NCI-H2081 (cell line): ENCODE measurements around the gene SSR4.

Source experiments
- DNase-seq, 2 experiments: peaks; one replicate each; lab custom pipeline; 2025; lab: John Stamatoyannopoulos, UW

The SSR4 gene

DNA sequence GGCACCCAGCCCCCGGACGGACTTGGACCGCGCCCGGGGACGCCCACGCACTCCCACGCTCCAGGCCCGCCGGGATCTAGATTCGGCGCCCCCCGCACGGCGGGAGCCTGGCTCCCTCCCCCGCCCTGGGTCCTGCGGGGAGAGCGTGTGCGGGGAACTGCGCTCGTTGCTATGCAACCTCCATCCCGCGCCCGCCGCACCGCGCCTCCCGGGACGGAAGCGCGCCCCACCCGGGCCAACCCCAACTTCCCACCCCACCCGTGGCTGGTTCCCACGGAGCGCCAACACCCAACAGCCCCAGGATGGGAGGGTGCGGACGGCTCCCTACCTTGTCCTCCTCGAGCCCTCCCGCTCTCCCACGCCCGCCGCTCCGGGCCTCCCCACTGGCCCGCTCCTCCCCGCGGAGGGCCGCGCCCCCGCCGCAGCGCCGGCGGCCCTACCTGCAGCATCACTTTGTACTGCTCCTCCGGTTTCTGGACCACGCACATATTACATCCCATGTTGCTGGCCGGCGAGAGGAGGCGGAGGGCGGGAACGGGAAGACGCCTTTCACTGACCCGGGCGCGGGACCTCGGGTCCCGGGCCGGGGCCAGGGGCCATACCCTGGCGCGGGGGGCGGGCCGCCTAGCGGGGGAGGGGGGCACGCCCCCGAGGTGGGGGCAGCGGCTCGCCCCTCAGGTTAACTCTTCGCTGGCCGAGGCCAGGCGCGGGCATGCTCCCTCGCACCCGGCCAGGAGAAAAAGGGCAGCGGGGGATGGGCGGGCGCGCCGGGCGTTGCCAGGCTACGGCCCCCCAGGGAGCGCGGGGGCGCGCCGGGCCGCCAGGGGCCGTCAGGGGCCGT, 35.6 kb downstream of the SSR4 start, which contains the start of gene PDZD4:
Gene PDZD4 (minus strand): TSS at position 746 of the 841 bp plus-strand sequence. CDS start 246 bp downstream, at position 500.
- no peak for DNase-seq

DNA sequence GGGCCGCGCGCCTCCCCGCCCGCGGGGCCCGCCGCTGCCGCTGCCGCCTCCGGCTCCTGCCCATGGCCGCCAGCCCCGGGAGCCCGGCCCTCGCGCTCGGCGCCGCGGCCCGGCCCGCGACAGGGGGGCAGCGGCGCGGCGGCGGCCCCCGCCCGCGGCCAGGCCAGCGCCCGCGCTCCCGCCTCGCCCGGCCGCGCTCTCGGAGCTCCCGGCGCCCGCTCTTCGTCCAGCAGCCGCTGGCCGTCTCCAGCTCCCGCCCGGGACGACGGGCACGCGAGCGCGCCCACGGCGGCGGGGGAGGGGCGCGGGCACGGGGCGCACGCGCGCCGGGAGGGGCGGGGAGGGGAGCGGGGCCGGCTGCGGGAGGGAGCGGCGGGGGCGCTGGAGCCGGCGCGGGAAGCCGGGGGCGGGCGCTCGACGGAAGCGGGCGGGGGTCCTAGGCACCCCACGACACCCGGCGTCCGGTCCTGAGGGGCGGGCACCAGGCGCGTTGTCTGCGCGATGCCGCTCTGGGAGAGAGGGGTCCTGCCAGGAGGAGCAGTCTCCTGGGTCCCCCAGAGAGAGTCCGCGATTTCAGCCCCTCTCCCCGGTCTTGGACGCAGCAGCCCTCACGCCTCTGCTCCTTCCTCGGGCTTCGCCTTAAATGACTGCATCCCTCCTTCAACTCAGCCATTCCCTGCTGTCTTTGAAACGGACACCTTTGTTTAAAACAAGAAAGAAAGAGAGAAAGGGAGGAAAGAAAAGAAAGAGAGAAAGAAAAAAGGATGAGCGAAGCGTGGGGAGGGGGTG, 36.4 kb downstream of the SSR4 start:
- DNase-seq: no peak

DNA sequence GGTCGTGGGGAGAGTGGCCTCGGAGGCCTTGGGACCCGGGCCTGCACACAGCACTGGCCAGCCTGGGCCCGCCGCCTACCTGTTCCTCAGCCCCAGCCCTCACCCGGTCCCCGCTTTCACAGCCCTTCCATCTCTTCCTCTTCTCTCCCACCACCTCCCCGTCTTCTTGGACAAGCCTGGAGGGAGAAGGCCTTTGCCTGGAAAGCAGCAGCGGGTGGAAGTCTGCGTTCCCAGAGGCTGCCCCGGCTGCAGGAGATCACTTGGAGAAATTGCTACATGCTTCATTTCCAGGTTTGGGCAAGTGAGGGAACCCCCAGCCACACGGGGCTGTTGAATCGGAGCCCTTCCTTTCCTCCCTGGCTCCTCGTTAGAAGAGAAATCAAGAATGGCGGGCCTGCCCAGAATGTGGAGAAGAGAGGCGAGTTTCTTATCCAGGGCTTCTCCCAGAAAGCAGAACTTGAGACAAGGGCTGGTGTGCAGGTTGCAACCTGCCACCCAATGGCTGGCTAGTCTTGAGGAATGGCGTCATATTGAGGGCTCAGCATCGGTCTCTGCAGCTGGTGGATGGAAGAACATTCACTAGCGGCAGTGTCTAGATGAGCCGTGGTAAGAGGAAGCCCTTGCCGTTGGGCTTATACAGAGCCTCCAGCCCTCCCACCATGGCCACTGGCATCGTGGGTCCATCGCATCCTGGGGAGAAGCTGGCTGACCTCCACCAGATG, 37.1 kb downstream of the SSR4 start:
- no peak for DNase-seq

DNA sequence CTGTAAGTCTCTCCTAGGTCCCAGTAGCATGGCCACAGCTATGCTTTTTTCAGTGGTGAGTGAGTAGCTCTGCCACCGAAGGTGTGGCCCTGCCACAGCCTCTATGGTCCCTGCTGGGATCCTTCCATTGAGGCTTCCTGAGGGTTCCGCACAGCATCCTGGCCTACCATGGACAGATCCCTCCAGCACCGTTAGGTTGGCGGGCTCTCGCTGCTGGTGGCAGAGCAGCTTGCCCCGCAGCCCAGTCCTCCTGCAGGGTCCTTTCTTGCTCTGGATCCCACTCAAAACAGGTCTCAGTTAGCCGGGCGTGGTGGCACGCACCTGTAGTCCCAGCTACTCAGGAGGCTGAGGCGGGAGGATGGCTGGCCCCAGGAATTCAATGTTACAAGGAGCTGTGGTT, 38.3 kb downstream of the SSR4 start:
- no peak for DNase-seq

DNA sequence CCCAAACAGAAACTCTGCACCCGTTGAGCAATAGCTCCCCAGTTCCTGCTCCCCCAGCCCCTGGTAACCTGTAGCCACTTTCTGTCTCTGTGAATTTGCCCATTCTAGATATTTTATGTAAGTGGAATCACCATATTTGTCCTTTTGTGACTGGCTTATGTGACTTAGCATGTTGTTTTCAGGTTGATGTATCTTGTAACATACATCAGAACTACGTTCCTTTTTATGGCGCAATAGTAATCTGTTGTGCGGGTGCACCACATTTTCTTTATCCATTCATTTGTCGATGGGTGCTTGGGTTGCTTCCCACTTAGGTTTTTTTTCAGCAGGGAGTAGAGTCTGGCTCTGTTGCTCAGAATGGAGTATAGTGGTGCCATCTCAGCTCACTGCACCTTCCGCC, 42.5 kb downstream of the SSR4 start:
- no peak for DNase-seq

DNA sequence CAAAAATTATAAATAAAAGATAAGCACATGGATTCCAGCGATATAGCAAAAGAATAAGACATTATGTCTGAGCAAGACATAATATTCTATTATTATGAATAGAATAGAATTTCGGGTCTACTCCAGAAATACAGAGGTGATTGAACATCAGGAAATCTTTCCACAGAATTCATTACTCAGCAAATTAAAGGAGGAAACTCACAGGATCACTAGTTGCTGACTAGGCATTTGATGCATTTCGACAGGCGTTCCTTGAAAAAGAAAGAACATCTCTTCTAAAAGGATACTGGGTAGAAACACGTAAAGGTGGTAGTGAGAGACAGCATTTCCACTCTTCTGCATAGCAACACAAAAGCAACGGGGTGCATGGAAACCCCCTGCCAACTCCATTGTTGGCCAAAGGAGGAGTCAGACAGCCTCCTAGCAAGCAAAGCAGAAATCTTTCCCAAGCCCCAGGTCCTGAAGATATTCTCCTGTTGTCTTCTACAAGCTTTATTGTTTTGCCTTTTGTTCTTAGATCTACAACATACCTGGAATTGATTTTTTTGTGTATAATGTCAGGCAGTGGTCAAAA, 50.1 kb downstream of the SSR4 start:
- DNase-seq: no peak

DNA sequence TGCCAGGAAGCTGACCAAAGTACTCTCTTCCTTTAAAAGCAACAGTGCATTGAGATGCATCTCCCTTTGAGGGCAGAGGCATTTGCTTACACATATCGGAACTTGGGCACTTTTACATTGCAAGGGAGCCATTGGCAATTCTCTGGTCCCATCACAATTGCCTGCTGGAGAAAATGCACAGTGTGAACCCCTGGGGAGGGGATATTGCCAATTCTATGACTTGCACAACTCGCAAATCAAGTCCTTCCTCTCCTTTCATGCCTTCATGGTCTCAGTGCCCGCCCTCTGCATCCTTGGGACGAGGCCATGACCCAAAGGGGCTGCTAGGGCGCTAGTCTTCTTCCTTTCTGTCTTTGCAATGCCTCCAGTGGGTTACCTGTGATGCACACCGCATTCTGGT, 50.7 kb downstream of the SSR4 start:
- DNase-seq: no peak

DNA sequence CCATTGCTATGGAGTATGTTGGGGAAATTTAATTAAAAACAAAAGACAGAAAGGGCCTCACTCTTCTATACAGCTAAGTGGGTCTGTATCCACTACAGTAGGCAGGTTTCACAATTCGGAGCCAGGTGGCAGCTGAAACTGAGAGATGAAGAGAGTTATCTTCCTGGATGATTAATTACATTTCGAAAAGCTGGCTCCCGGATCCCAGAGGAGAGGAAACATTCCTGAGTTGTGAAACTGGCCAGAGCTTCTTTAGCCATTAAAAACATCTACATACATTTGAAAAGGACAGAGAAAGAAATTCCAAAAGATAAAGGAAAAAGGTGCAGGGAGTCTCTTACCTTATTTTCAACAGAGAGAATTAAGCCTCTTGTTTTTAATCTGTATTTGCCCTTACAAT, 51.4 kb downstream of the SSR4 start:
- DNase-seq: no peak
